GM12865 (cell line): Measurements from ENCODE around the gene INSIG2.

ENCODE experiments used
- DNase-seq: peaks from one replicate; pipeline ENCODE4 v3.0.0; 2010; ENCODE audit warnings: low read depth
- H3K4me3 ChIP-seq: 2 replicates; pipeline ENCODE4 v1.5.1; 2011; ENCODE audit warnings: mild to moderate bottlenecking, low read depth, low read length, control low read depth
- TF ChIP-seq, protein P1 (sequence below): IDR thresholded peaks from 2 replicates; pipeline ENCODE4 v1.5.1; 2011; ENCODE audit warnings: low read length, control low read depth, low read depth, inconsistent platforms; ENCODE audit not compliant: insufficient read depth; ENCODE audit errors: missing control alignments

The INSIG2 gene

GRCh38 chr2:118088051-118089024, at the start of gene INSIG2:
INSIG2 (plus strand) TSS chr2:118088471; CDS start chr2:118096557, 8,086 bp downstream.
- TF ChIP-seq, protein P1, sequence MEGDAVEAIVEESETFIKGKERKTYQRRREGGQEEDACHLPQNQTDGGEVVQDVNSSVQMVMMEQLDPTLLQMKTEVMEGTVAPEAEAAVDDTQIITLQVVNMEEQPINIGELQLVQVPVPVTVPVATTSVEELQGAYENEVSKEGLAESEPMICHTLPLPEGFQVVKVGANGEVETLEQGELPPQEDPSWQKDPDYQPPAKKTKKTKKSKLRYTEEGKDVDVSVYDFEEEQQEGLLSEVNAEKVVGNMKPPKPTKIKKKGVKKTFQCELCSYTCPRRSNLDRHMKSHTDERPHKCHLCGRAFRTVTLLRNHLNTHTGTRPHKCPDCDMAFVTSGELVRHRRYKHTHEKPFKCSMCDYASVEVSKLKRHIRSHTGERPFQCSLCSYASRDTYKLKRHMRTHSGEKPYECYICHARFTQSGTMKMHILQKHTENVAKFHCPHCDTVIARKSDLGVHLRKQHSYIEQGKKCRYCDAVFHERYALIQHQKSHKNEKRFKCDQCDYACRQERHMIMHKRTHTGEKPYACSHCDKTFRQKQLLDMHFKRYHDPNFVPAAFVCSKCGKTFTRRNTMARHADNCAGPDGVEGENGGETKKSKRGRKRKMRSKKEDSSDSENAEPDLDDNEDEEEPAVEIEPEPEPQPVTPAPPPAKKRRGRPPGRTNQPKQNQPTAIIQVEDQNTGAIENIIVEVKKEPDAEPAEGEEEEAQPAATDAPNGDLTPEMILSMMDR, result peak; percentile 4
- DNase-seq, result peak; percentile 99
- H3K4me3 ChIP-seq, result peak within 1 kb of the TSS; percentile 87

- TF ChIP-seq, protein P1, result no peak
- DNase-seq, result no peak
Observed at GRCh38 chr2:118040891-118041290, 47.4 kb upstream of the INSIG2 start.

DNA sequence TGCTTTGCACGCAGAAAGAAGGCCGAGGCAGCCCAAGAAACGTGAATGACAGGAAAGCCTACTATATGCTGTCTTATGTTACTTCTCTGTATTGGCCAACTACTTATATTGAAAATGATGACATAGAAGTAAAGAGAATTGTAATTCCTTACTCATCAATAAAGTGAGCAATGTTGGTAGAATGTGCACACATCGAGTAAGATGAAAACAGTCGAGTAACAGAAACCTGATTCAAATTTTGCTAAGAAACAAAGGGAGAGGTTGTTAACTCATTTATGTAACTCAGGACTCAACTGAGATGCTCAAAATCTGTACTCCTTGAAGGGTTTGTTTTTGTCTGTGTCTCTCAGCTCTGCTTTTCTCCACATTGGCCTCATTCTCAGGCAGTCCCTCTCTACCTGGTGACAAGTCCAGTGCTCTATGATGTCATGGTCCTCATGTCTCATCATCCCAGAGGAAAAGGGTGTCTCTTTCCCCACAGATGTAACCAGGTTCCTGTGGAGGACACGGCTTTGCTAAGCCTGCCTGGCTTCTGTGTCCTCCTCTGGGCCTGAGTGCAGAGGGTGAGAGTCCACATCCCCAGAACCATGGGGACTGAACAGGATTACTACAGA, 44.1 kb upstream of the INSIG2 start:
- H3K4me3 ChIP-seq, result no peak overlapping the region
- no peak for DNase-seq
- TF ChIP-seq, protein P1, result no peak

More at GRCh38 chr2:118040891-118041290, 47.4 kb upstream of the INSIG2 start:
- H3K4me3 ChIP-seq, result no peak overlapping the region

- TF ChIP-seq, protein P1, result no peak
- H3K4me3 ChIP-seq, result no peak overlapping the region
- DNase-seq, result no peak
Observed at GRCh38 chr2:118044854-118045253, 43.4 kb upstream of the INSIG2 start.

DNA sequence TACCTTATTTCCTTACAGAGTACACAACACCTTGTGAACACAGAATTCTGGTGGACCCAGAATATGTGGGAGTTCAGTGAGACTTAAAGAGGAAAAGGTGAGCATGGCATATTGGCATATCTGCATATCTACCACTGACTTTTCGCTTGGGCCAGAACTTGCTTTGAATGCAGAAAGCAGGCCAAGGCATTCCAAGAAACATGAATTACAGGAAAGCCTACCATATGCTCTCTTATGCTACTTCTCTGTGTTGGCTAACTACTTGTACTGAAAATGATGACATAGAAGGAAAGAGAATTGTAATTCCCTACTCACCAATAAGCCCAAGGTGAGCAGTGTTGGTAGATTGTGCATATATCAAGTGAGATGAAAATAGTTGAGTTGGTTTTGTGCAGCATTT, 43.0 kb upstream of the INSIG2 start:
- TF ChIP-seq, protein P1, result no peak
- H3K4me3 ChIP-seq, result no peak overlapping the region
- DNase-seq, result no peak

DNA sequence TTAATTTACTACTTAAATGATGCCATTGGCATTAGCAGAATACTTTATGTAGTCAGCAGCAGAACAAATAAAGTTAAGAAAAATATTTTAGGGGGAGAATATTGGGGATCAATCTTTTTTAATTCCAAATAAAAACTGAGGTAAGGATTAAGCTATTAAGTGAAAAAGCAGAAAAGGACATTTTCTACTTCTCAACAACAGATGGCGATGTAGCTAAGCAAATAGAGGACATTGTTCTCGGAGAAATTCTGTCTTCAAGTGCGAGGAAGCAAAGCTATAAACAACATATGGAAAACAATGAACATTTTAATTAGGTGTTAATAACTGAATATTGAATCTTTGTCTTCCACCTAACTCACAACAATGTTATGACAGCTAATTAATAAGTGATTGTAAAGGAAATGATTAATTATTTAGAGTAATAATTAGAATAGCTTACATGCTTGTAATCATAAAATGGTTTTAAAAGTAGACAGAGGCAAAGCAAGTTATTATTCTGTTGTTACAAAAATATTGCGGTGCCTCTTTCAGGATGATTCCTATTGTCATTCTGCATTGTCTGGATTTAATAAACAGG, 41.5 kb upstream of the INSIG2 start:
- TF ChIP-seq, protein P1, result peak; percentile 42
- H3K4me3 ChIP-seq, result no peak overlapping the region
- DNase-seq, result peak; percentile 46
